NK-92 (cell line): ENCODE measurements around the gene NDUFS2.

Source experiments
- DNase-seq: peaks from one replicate; lab custom pipeline; 2025; ENCODE audit not compliant: unreplicated experiment; lab: John Stamatoyannopoulos, UW

NDUFS2 gene

GRCh38 chr1:161201836-161202712 lies at the start of gene NDUFS2:
TSS of gene NDUFS2 (plus strand) at chr1:161202367. CDS start at chr1:161202386, 19 bp downstream.
- DNase-seq = peak; percentile 86

GRCh38 chr1:161153176-161153575 lies 49.0 kb upstream of the NDUFS2 start:
- no peak for DNase-seq

- DNase-seq = peak; percentile 32
Measured at GRCh38 chr1:161153682-161154337, 48.4 kb upstream of the NDUFS2 start, which contains the start of gene UFC1. TSS of gene UFC1 (plus strand) at chr1:161153978. CDS start at chr1:161153998, 20 bp downstream.

- no peak for DNase-seq
Measured at GRCh38 chr1:161157867-161158266, 44.3 kb upstream of the NDUFS2 start.

DNA sequence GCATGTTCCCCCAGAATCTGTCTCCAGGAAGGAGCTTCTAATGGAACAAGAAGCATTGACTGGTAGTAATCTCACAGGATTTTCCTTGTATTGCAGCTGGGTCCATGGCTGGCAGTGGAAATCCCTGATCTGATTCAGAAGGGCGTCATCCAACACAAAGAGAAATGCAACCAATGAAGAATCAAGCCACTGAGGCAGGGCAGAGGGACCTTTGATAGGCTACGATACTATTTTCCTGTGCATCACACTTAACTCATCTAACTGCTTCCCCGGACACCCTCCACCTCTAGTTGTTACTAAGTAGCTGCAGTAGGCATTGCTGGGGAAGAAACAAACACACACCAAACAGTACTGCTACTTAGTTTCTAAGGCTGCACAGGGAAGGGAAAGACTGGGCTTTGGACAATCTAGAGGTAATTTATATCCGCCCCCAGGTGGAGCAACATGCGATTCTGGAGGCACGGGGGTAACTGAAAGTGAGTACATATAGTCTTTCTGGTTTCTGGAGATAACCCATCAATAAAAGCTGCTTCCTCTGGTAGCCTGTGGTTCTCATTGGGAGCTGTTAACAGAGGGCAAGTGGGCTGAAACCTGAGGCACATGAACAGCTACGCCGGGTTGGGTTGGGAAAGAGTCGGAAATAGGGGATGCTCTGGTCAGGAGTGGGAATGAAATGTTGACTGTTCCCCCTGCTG lies 43.7 kb upstream of the NDUFS2 start:
- DNase-seq = no peak

- DNase-seq = peak; percentile 39
Measured at GRCh38 chr1:161159087-161159912, 42.9 kb upstream of the NDUFS2 start, which contains the start of gene USP21. TSS of gene USP21 (plus strand) at chr1:161159500. CDS start at chr1:161160641, 1,141 bp downstream.

DNA sequence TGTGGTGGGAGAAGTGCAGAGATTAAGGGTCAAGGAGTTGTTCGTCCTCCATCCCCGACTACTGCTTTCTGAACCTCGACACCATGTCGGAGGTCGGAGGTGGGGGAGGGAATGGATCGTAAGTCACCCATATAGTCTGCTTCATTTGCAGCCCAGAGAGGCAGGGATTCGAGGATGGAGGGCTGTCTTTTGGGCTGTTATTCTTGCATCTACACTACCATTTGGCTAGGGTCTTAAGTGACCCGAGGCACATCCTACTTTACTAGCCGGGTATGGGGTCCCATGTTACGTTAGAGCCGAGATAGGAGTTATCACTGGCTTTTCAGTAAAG lies 42.3 kb upstream of the NDUFS2 start:
- no peak for DNase-seq

GRCh38 chr1:161160671-161161145 lies 41.5 kb upstream of the NDUFS2 start:
- no peak for DNase-seq

DNA sequence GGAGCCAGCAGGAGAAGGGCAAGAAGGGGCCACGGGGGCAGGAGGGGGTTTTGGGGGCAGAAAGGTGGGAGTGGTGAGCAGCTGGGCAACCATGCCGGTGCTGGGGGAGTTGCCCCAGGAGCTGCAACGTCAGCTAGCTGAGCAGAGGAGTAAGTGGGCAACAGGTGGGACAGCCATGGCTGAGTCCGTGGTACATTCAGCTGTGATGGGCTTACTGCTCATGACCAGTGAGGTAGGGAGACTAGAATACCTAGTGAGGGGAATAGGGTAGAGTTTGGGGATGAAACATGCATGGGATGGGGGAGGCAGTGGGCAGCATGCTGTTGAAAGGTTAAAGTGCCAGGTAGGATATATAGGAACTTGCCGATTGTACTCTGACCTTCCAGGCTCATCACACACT lies 40.5 kb upstream of the NDUFS2 start:
- no peak for DNase-seq

GRCh38 chr1:161162052-161162451 lies 40.1 kb upstream of the NDUFS2 start:
- DNase-seq = no peak

DNA sequence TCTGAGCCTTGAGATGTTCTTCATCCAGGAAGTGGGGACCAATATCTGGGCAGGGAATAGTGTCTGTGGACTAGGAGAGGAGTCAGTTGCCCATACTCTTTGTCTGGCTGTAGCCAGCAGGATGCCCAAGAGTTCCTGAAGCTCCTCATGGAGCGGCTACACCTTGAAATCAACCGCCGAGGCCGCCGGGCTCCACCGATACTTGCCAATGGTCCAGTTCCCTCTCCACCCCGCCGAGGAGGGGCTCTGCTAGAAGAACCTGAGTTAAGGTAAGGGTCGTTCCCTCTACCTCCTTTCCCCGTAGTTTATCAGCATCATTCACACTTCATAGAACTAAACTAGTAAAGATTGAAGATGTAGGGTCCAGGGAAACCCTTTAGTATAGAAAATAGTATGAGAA lies 39.4 kb upstream of the NDUFS2 start:
- no peak for DNase-seq

GRCh38 chr1:161163793-161164192 lies 38.4 kb upstream of the NDUFS2 start:
- no peak for DNase-seq

DNA sequence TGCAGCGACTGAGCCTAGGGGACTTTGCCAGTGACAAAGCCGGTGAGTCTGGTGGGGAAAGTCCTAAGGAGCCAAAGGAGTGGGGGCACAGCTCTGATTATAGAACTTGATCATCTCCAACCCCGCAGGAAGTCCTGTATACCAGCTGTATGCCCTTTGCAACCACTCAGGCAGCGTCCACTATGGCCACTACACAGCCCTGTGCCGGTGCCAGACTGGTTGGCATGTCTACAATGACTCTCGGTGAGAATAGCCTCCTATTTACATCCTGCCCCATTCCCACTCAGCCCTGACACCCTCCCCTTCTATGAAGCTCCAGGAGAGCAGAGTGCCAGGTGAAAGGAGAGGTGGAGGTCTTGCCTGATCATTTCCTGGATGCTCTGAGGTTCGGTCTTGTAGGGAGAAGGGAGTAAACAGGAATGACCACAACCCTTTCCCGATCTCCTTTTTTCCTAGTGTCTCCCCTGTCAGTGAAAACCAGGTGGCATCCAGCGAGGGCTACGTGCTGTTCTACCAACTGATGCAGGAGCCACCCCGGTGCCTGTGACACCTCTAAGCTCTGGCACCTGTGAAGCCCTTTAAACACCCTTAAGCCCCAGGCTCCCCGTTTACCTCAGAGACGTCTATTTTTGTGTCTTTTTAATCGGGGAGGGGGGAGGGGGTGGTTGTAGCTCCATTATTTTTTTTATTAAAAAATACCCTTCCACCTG lies 37.1 kb upstream of the NDUFS2 start:
- no peak for DNase-seq

DNA sequence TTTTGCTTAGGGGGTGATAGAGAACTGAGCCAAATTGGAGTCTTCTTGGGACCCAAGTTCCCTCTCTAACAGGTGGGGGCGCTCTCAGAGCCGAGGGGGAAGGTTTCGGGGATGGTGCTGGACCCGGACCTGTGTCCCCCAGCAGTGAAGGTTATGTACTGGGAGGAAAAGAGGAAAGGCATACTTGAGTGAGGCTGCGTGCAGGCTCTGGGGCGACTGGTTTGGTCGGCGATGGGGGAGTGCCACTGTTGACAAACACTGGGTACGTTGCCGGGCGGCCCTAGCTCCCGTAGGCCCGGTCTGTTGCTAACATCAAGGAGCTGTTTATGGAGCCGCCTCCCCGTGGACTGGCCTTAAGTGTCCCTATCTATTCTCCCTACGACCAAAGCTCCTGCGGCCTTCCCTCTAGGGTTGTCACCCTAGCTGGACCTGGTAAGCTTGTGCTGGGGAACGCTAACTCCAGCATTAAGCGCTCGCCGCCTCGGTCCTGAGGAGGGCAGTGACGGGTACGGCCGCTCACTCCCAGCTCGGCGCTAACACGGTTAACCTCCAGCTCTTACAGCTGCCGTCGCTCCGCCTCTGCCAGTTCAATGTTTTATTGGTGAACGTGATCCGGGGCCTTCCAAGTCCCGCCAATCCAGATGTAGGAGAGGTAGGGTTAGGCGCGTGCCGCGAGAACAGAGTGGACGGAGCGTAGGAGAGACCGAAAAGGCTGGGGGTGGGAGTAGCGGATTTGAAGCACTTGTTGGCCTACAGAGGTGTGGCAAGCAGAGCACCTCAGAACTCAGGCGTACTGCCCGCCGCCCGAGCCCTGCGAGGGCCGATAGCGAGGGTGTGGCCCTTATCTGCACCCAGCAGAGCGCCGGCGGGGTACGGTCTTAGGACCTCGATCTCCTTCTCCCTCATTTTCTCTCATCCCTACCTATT lies 36.2 kb upstream of the NDUFS2 start, which contains the start of gene PPOX:
TSS of gene PPOX (plus strand) at position 685 of the 927 bp plus-strand sequence. CDS start 422 bp downstream, outside the sequence.
- DNase-seq = peak; percentile 66

DNA sequence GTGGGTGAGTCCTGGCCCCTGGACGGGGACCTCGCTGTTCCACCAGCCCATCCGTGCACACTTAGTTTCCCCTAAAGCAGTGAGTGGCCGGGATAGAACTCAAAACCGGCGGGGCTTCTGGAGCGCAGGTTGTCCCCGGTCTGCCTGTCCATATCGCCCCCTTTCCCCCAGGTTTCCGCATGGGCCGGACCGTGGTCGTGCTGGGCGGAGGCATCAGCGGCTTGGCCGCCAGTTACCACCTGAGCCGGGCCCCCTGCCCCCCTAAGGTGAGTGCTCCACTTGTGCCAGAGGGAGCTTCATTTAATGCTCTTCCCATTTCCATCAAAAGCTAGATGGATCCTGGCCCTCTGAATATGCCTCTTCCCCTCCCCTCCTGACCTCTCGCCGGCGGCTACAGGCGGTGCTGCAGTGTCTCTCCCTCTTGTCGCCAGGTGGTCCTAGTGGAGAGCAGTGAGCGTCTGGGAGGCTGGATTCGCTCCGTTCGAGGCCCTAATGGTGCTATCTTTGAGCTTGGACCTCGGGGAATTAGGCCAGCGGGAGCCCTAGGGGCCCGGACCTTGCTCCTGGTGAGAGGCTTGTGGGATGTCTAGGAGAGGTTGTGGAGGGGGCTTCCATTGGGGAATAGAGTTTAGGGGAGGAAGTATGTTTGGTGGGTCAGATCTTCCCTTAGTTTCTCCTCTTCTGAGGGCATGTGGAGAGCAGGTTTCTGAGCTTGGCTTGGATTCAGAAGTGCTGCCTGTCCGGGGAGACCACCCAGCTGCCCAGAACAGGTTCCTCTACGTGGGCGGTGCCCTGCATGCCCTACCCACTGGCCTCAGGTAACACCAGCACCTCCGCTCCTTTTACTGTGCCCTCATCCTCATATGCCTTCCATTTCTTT lies 35.3 kb upstream of the NDUFS2 start:
- no peak for DNase-seq

- no peak for DNase-seq
Measured at GRCh38 chr1:161168906-161169305, 33.3 kb upstream of the NDUFS2 start.

DNA sequence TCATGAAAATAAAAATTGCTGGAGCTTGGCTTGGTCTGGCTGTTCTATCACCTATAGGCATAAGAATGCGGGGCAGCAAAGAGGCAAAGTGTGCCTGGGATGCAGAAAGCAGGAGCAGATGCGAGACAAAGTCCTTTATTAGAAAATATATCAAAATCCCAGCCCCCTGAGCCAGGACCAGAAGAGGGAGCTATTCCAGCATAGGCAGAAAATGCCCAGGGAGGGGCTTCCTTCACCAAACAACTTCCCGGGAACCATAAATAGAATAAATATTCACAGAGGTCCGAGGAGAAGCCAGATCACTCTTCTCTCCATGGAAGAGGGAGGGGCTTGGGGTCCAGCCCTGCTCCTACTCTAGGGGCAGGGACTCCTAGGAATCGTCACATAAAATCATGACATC lies 31.0 kb upstream of the NDUFS2 start:
- no peak for DNase-seq

DNA sequence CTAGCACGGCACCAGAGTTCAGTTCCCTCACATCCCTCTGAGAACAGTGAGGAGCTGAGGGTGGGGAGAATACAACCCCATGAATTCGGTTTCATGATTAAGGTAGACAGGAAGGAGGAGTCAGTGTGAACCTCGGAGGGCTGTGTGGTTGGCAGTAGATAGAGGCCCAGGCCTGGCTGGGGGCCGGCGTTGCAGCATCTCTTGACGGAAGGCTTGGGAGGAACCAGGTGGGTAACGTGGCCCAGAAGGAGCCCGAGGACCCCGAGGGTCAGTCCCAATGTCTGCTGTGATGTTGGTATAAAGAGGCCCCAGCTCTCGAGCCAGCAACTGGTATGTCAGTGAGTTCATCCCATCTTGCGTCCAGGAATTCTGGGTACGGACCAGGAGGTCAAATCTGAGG lies 30.5 kb upstream of the NDUFS2 start:
- DNase-seq = no peak
